SK-N-SH (cell line): ENCODE data around the gene WTAP. TPM values are rescaled to one million over a fixed set of nuclear protein-coding genes. Genes with fewer than 3 reads are reported as not detected.

Source experiments
- CTCF ChIA-PET: fragments of 300-600, 350-600 bp; formaldehyde crosslinking; extraction: SDS; loops from one replicate; lab custom pipeline; 2021; lab: Yijun Ruan, JAX
- POLR2A ChIA-PET: fragments of 350-600 bp; sonication (Branson Sonifier 250); formaldehyde crosslinking; extraction: SDS; loops from one replicate; lab custom pipeline; 2020; ENCODE audit warnings: antibody characterized with exemption, inconsistent platforms; lab: Yijun Ruan, JAX
- DNase-seq: peaks from one replicate; pipeline ENCODE4 v3.0.0; 2012
- H2AFZ ChIP-seq: fragments of 200-600 bp; sonication (generic); 2 replicates; pipeline ENCODE4 v1.8.1; 2016; ENCODE audit warnings: antibody characterized with exemption, mild to moderate bottlenecking, low read depth
- H3F3A ChIP-seq: fragments of 200-600 bp; sonication (generic); replicated peaks from 2 replicates; pipeline ENCODE3; 2016; ENCODE audit warnings: antibody characterized with exemption, mild to moderate bottlenecking; ENCODE audit not compliant: insufficient read depth
- H3K27ac ChIP-seq, 2 experiments: fragments of 200-500 bp in 1 of 2; fragments of 200-600 bp in 1 of 2; sonication (Bioruptor generic) in 1 of 2; sonication (generic), shearing (Covaris generic) in 1 of 2; 2 replicates each; pipeline versions ENCODE4 v1.5.1 to v1.6.1; 2014 to 2016; ENCODE audit warnings: low read depth in 2 of 2, inconsistent platforms in 1 of 2, low read length in 1 of 2, mild to moderate bottlenecking in 1 of 2, mixed read lengths in 1 of 2
- H3K27me3 ChIP-seq: fragments of 200-600 bp; sonication (generic), shearing (Covaris generic); 2 replicates; pipeline ENCODE4 v1.6.1; 2016; ENCODE audit warnings: mixed run types; ENCODE audit not compliant: insufficient read depth
- H3K36me3 ChIP-seq, 2 experiments: fragments of 200-500 bp in 1 of 2; fragments of 200-600 bp in 1 of 2; sonication (Bioruptor generic) in 1 of 2; sonication (generic) in 1 of 2; replicated peaks in 1 of 2; 2 replicates each; pipeline versions ENCODE3 to v1.5.1; 2014 to 2016; ENCODE audit warnings: low read length in 1 of 2, mild to moderate bottlenecking in 1 of 2; ENCODE audit not compliant: insufficient read depth in 2 of 2, control insufficient read depth in 1 of 2
- H3K4me1 ChIP-seq, 2 experiments: fragments of 200-500 bp in 1 of 2; fragments of 200-600 bp in 1 of 2; sonication (Bioruptor generic) in 1 of 2; sonication (generic), shearing (Covaris generic) in 1 of 2; 2 replicates each; pipeline versions ENCODE4 v1.5.1 to v1.6.1; 2014 to 2016; ENCODE audit warnings: low read depth in 1 of 2, low read length in 1 of 2, mixed run types in 1 of 2; ENCODE audit not compliant: insufficient read depth in 2 of 2, control insufficient read depth in 1 of 2
- H3K4me2 ChIP-seq: fragments of 200-600 bp; sonication (generic), shearing (Covaris generic); 2 replicates; pipeline ENCODE4 v1.6.1; 2017; ENCODE audit warnings: mixed run types
- H3K4me3 ChIP-seq, 2 experiments: fragments of 200-500 bp in 1 of 2; fragments of 200-600 bp in 1 of 2; sonication (Bioruptor generic) in 1 of 2; sonication (generic), shearing (Covaris generic) in 1 of 2; 2 replicates each; pipeline versions ENCODE4 v1.5.1 to v1.8.1; 2014 to 2016; ENCODE audit warnings: low read depth in 2 of 2, inconsistent platforms in 1 of 2, low read length in 1 of 2, mild to moderate bottlenecking in 1 of 2, mixed read lengths in 1 of 2, moderate library complexity in 1 of 2
- H3K79me2 ChIP-seq: fragments of 200-600 bp; sonication (generic); 2 replicates; pipeline ENCODE4 v1.8.1; 2017; ENCODE audit warnings: mild to moderate bottlenecking; ENCODE audit not compliant: insufficient read depth
- H3K9ac ChIP-seq: fragments of 200-600 bp; sonication (generic); 2 replicates; pipeline ENCODE4 v1.6.1; 2017; ENCODE audit warnings: mixed run types
- H3K9me2 ChIP-seq: fragments of 200-600 bp; sonication (generic); 2 replicates; pipeline ENCODE4 v1.6.1; 2017; ENCODE audit warnings: mixed run types
- H3K9me3 ChIP-seq: fragments of 200-600 bp; sonication (generic); 2 replicates; pipeline ENCODE4 v1.6.1; 2017; ENCODE audit warnings: mixed run types, mild to moderate bottlenecking, moderate library complexity
- H4K20me1 ChIP-seq: fragments of 200-600 bp; sonication (generic); 2 replicates; pipeline ENCODE4 v1.6.1; 2017; ENCODE audit warnings: mild to moderate bottlenecking, mixed run types; ENCODE audit not compliant: insufficient read depth
- CTCF ChIP-seq: fragments of 200-600 bp; sonication (generic); IDR thresholded peaks from 2 replicates; pipeline ENCODE4 v1.6.1; 2017; ENCODE audit warnings: antibody characterized with exemption, mild to moderate bottlenecking, moderate library complexity
- ELF1 ChIP-seq: IDR thresholded peaks from 2 replicates; pipeline ENCODE4 v1.4.0; 2012
- EP300 ChIP-seq, 2 experiments: IDR thresholded peaks; 2 replicates each; pipeline versions ENCODE4 v1.4.0 to v1.6.1; 2012; ENCODE audit warnings: borderline replicate concordance in 1 of 2, low read depth in 1 of 2, low read length in 1 of 2
- FOSL2 ChIP-seq: IDR thresholded peaks from 2 replicates; pipeline ENCODE4 v1.4.0; 2012; ENCODE audit warnings: low read depth, mild to moderate bottlenecking, moderate library complexity, borderline replicate concordance
- FOXJ3 ChIP-seq: sonication (generic); formaldehyde crosslinking; IDR thresholded peaks from 2 replicates; pipeline ENCODE4 v1.5.1; 2020; ENCODE audit warnings: mild to moderate bottlenecking, missing genetic modification reagents
- FOXM1 ChIP-seq: IDR thresholded peaks from 2 replicates; pipeline ENCODE4 v1.4.0; 2012; ENCODE audit warnings: low read depth, mild to moderate bottlenecking
- MXI1 ChIP-seq: IDR thresholded peaks from 2 replicates; pipeline ENCODE4 v1.6.1; 2012; ENCODE audit warnings: mild to moderate bottlenecking, low read depth, low read length, improper control_type of control experiment
- NRF1 ChIP-seq: IDR thresholded peaks from 2 replicates; pipeline ENCODE4 v1.6.1; 2012; ENCODE audit warnings: low read depth, mild to moderate bottlenecking, low read length
- POLR2AphosphoS5 ChIP-seq: IDR thresholded peaks from 2 replicates; pipeline ENCODE4 v1.6.1; 2012; ENCODE audit warnings: low read depth, low read length
- RAD21 ChIP-seq: IDR thresholded peaks from 2 replicates; pipeline ENCODE4 v1.6.1; 2012; ENCODE audit warnings: mild to moderate bottlenecking, low read length
- RXRA ChIP-seq: IDR thresholded peaks from 2 replicates; pipeline ENCODE4 v1.4.0; 2012; ENCODE audit warnings: low read depth, mild to moderate bottlenecking, borderline replicate concordance
- SIN3A ChIP-seq: IDR thresholded peaks from 2 replicates; pipeline ENCODE4 v1.6.1; 2012; ENCODE audit warnings: low read depth, mild to moderate bottlenecking, low read length, moderate library complexity, borderline replicate concordance
- SMC3 ChIP-seq: IDR thresholded peaks from 2 replicates; pipeline ENCODE4 v1.6.1; 2012; ENCODE audit warnings: low read depth, low read length, improper control_type of control experiment
- TCF12 ChIP-seq: IDR thresholded peaks from 2 replicates; pipeline ENCODE4 v1.4.0; 2012
- TEAD4 ChIP-seq: IDR thresholded peaks from 2 replicates; pipeline ENCODE4 v1.4.0; 2012; ENCODE audit warnings: mild to moderate bottlenecking, borderline replicate concordance; ENCODE audit not compliant: insufficient read depth
- USF2 ChIP-seq: fragments of 150-350 bp; IDR thresholded peaks from 2 replicates; pipeline ENCODE4 v1.6.1; 2017; ENCODE audit warnings: antibody characterized with exemption, low read length, low read depth, borderline replicate concordance
- YY1 ChIP-seq: IDR thresholded peaks from 2 replicates; pipeline ENCODE4 v1.4.0; 2012; ENCODE audit warnings: low read depth, mild to moderate bottlenecking
- ZBTB33 ChIP-seq: IDR thresholded peaks from 2 replicates; pipeline ENCODE4 v1.4.0; 2012; ENCODE audit warnings: low read depth, borderline replicate concordance
- WGBS: methylation state at CpG from one replicate; pipeline ENCODE4 v1.1.6; 2017; ENCODE audit warnings: low lambda C conversion rate; 5-methylcytosine and 5-hydroxymethylcytosine counted together
- polyA plus RNA-seq, 3 experiments: library from polyadenylated mRNA; depleted of rRNA; stranded (reverse); fragments of >200 nt; gene quantifications; 2 replicates each; pipeline ENCODE4 v1.2.3, GENCODE V29; 2012
- TF ChIP-seq, protein P1 (sequence below): IDR thresholded peaks from 2 replicates; pipeline ENCODE4 v1.6.1; 2012; ENCODE audit warnings: mild to moderate bottlenecking, low read depth, low read length, moderate library complexity
- TF ChIP-seq, protein P2 (sequence below): IDR thresholded peaks from 2 replicates; pipeline ENCODE4 v1.4.0; 2012; ENCODE audit warnings: low read depth, borderline replicate concordance

Gene WTAP
- polyA plus RNA-seq, 1 of the 3 experiments (the other 2 are of a cell fraction) = 12.8 TPM

DNA sequence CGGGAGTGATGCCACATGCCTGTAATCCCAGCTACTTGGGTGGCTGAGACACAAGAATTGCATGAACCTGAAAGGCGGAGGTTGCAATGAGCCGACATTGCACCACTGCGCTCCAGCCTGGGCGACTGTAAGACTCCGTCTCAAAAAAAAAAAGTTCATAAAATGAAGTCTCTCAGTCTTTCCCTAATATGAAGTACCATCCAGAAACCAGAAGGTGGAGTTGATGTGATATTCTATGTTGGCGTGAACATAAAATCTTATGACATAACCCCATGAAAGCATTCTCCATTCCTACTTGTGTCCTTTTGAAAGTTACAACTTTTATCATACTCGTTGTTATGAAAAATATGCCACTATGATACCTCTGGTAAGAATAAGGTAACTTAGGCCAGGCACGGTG is 40.0 kb upstream of the WTAP start:
- TF ChIP-seq CTCF (no peak), YY1 (no peak), POLR2AphosphoS5 (no peak), TCF12 (no peak), FOXM1 (no peak), TEAD4 (no peak), USF2 (no peak), FOSL2 (no peak), SMC3 (no peak), ELF1 (no peak), SIN3A (no peak), EP300 (IDR thresholded peaks at IDR 0.05; ENCODE audit: borderline replicate concordance in 1 of 2, low read depth in 1 of 2, low read length in 1 of 2) (no peak), ZBTB33 (no peak), NRF1 (no peak), RAD21 (no peak), MXI1 (no peak), RXRA (no peak), FOXJ3 (CRISPR knock-in tag) (no peak)
- TF ChIP-seq, protein P1, sequence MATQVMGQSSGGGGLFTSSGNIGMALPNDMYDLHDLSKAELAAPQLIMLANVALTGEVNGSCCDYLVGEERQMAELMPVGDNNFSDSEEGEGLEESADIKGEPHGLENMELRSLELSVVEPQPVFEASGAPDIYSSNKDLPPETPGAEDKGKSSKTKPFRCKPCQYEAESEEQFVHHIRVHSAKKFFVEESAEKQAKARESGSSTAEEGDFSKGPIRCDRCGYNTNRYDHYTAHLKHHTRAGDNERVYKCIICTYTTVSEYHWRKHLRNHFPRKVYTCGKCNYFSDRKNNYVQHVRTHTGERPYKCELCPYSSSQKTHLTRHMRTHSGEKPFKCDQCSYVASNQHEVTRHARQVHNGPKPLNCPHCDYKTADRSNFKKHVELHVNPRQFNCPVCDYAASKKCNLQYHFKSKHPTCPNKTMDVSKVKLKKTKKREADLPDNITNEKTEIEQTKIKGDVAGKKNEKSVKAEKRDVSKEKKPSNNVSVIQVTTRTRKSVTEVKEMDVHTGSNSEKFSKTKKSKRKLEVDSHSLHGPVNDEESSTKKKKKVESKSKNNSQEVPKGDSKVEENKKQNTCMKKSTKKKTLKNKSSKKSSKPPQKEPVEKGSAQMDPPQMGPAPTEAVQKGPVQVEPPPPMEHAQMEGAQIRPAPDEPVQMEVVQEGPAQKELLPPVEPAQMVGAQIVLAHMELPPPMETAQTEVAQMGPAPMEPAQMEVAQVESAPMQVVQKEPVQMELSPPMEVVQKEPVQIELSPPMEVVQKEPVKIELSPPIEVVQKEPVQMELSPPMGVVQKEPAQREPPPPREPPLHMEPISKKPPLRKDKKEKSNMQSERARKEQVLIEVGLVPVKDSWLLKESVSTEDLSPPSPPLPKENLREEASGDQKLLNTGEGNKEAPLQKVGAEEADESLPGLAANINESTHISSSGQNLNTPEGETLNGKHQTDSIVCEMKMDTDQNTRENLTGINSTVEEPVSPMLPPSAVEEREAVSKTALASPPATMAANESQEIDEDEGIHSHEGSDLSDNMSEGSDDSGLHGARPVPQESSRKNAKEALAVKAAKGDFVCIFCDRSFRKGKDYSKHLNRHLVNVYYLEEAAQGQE = no peak
- TF ChIP-seq, protein P2, sequence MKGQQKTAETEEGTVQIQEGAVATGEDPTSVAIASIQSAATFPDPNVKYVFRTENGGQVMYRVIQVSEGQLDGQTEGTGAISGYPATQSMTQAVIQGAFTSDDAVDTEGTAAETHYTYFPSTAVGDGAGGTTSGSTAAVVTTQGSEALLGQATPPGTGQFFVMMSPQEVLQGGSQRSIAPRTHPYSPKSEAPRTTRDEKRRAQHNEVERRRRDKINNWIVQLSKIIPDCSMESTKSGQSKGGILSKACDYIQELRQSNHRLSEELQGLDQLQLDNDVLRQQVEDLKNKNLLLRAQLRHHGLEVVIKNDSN = no peak
- TF ChIP-seq, all 33 proteins: peak for 0
- Histone ChIP-seq H3K4me2 (no peak overlapping the region), H4K20me1 (no peaks in the 10 kb centered on the region; the same call in 1 of the 2 replicates), H3K36me3 (peaks cover 18 to 31% of the 10 kb centered on the region in 2 experiments), H3F3A (no peaks in the 10 kb centered on the region), H3K27me3 (no peaks in the 10 kb centered on the region), H3K9ac (no peak overlapping the region), H3K9me3 (no peaks in the 10 kb centered on the region), H3K27ac (no peak overlapping the region), H3K9me2 (no peaks in the 10 kb centered on the region), H2AFZ (no peak overlapping the region), H3K79me2 (peaks cover 46% of the 10 kb centered on the region), H3K4me3 (no peak overlapping the region), H3K4me1 (peaks cover 0 to 10% of the 10 kb centered on the region in 2 experiments; a peak in 2 of 4 replicates)
- POLR2A ChIA-PET = no interaction called here
- WGBS = 93% methylated on average over 9 of the region's 9 CpGs
- CTCF ChIA-PET = interaction anchor here (0.6 kb wide), 1 partner anchor 833 kb away, joined by 3 read pairs; no protein-coding TSS in a partner anchor
- DNase-seq = no peak
